Neural progenitor cell (in vitro differentiated cells): ENCODE measurements around the gene CCDC117. TPM values are rescaled to one million over a fixed set of nuclear protein-coding genes. Genes with fewer than 3 reads are reported as not detected.

Experiments
- DNase-seq: peaks from one replicate; pipeline ENCODE4 v3.0.0-alpha.2; 2016; ENCODE audit warnings: low spot score
- H2AFZ ChIP-seq: fragments of 200-600 bp; sonication (generic); replicated peaks from 2 replicates; pipeline ENCODE4 v1.6.1; 2016; ENCODE audit warnings: antibody characterized with exemption
- H3F3A ChIP-seq: fragments of 200-600 bp; sonication (generic); 2 replicates; pipeline ENCODE4 v1.6.1; 2016; ENCODE audit warnings: antibody characterized with exemption, low read depth
- H3K27ac ChIP-seq: fragments of 200-600 bp; sonication (generic); 2 replicates; pipeline ENCODE4 v1.5.1; 2016; ENCODE audit warnings: mild to moderate bottlenecking
- H3K27me3 ChIP-seq: fragments of 200-600 bp; sonication (generic); 2 replicates; pipeline ENCODE4 v1.6.1; 2016; ENCODE audit warnings: mild to moderate bottlenecking, moderate library complexity
- H3K36me3 ChIP-seq: fragments of 200-600 bp; sonication (generic); 2 replicates; pipeline ENCODE4 v1.5.1; 2016
- H3K4me1 ChIP-seq: fragments of 200-600 bp; sonication (generic); 2 replicates; pipeline ENCODE4 v1.6.1; 2016; ENCODE audit warnings: mixed run types
- H3K4me2 ChIP-seq: fragments of 200-600 bp; sonication (generic); 2 replicates; pipeline ENCODE4 v1.6.1; 2016
- H3K4me3 ChIP-seq: fragments of 200-600 bp; sonication (generic); 2 replicates; pipeline ENCODE4 v1.5.1; 2016
- H3K79me2 ChIP-seq: fragments of 200-600 bp; sonication (generic); 2 replicates; pipeline ENCODE4 v1.6.1; 2016; ENCODE audit warnings: low read depth
- H3K9ac ChIP-seq: fragments of 200-600 bp; sonication (generic); 2 replicates; pipeline ENCODE4 v1.6.1; 2016
- H3K9me3 ChIP-seq: fragments of 200-600 bp; sonication (generic); 2 replicates; pipeline ENCODE4 v1.5.1; 2016; ENCODE audit warnings: low read depth
- H4K20me1 ChIP-seq: fragments of 200-600 bp; sonication (generic); 2 replicates; pipeline ENCODE4 v1.6.1; 2016; ENCODE audit warnings: low read depth
- H3K27ac Mint-ChIP-seq: 3 replicates; pipeline ENCODE4 v1.8.0; 2021; ENCODE audit warnings: mixed read lengths
- H3K27me3 Mint-ChIP-seq: 2 replicates; pipeline ENCODE4 v1.8.0; 2022; ENCODE audit warnings: low read depth, mild to moderate bottlenecking, inconsistent platforms, moderate library complexity, mixed read lengths; ENCODE audit not compliant: insufficient read depth
- H3K36me3 Mint-ChIP-seq: 3 replicates; pipeline ENCODE4 v1.8.0; 2021; ENCODE audit warnings: mixed read lengths
- H3K4me1 Mint-ChIP-seq: 3 replicates; pipeline ENCODE4 v1.8.0; 2021; ENCODE audit warnings: mixed read lengths
- H3K4me3 Mint-ChIP-seq: 3 replicates; pipeline ENCODE4 v1.8.0; 2021; ENCODE audit warnings: mild to moderate bottlenecking, moderate library complexity, mixed read lengths
- H3K9me3 Mint-ChIP-seq: 3 replicates; pipeline ENCODE4 v1.8.0; 2020; ENCODE audit warnings: mixed read lengths
- CTCF ChIP-seq: fragments of 200-600 bp; sonication (generic); IDR thresholded peaks from 2 replicates; pipeline ENCODE4 v1.5.1; 2017; ENCODE audit warnings: antibody characterized with exemption, mild to moderate bottlenecking
- EZH2 ChIP-seq: fragments of 200-600 bp; sonication (generic); IDR thresholded peaks from 2 replicates; pipeline ENCODE4 v1.6.1; 2017; ENCODE audit warnings: antibody characterized with exemption, mild to moderate bottlenecking, moderate library complexity
- EZH2phosphoT487 ChIP-seq: fragments of 200-600 bp; sonication (generic); IDR thresholded peaks from 2 replicates; pipeline ENCODE4 v1.6.1; 2017; ENCODE audit warnings: antibody characterized with exemption
- total RNA-seq: library from RNA; depleted of rRNA; stranded (reverse); fragments of >200 nt; gene quantifications from 2 replicates; pipeline ENCODE4 v1.2.3, GENCODE V29; 2015; ENCODE audit warnings: low replicate concordance

Gene CCDC117
- total RNA-seq, 1 donor from 2014 or later, result 80.2 TPM

- peak; percentile 32 for DNase-seq
- H3K36me3 Mint-ChIP-seq, result peaks cover 29% of the 10 kb centered on the region
- H3K27ac Mint-ChIP-seq, result peak overlapping the region; percentile 24
- peak overlapping the region; percentile 86 for H3K4me3 ChIP-seq
- H3K9ac ChIP-seq, result peak overlapping the region; percentile 97
- H3K4me3 Mint-ChIP-seq, result peak overlapping the region; percentile 91
- H4K20me1 ChIP-seq, result peaks cover 21% of the 10 kb centered on the region
- no peaks in the 10 kb centered on the region for H3K36me3 ChIP-seq
- no peaks in the 10 kb centered on the region for H3K27me3 ChIP-seq
- H3K4me1 ChIP-seq, result peaks cover 20% of the 10 kb centered on the region
- H2AFZ ChIP-seq, result no peak overlapping the region
- H3K9me3 Mint-ChIP-seq, result no peaks in the 10 kb centered on the region
- H3K9me3 ChIP-seq, result no peaks in the 10 kb centered on the region
- H3K27ac ChIP-seq, result no peak overlapping the region
- H3K27me3 Mint-ChIP-seq, result peaks cover 3% of the 10 kb centered on the region
- peaks cover 35% of the 10 kb centered on the region for H3K4me1 Mint-ChIP-seq
- TF ChIP-seq EZH2phosphoT487 (no peak), EZH2 (no peak), CTCF (no peak)
- H3K79me2 ChIP-seq, result peaks cover 45% of the 10 kb centered on the region
- H3F3A ChIP-seq, result peaks cover 52% of the 10 kb centered on the region
- peak overlapping the region; percentile 95 for H3K4me2 ChIP-seq
These were observed 26.5 kb downstream of the CCDC117 start for GRCh38 chr22:28798810-28799605.

- peak overlapping the region; percentile 91 for H3K4me3 Mint-ChIP-seq
- TF ChIP-seq CTCF, result no peak
- TF ChIP-seq EZH2phosphoT487, result no peak
- TF ChIP-seq EZH2, result no peak
- H3K36me3 Mint-ChIP-seq, result peaks cover 23% of the 10 kb centered on the region
- Histone ChIP-seq H3K79me2 (peaks cover 45% of the 10 kb centered on the region), H2AFZ (peak overlapping the region; percentile 93), H3K4me2 (peak overlapping the region; percentile 95), H3K4me3 (peak overlapping the region; percentile 86), H3K9ac (peak overlapping the region; percentile 97), H3K27ac (peak overlapping the region; percentile 95), H3F3A (peaks cover 44% of the 10 kb centered on the region), H3K9me3 (no peaks in the 10 kb centered on the region), H4K20me1 (peaks cover 21% of the 10 kb centered on the region), H3K36me3 (no peaks in the 10 kb centered on the region), H3K27me3 (no peaks in the 10 kb centered on the region), H3K4me1 (peaks cover 20% of the 10 kb centered on the region)
- H3K27ac Mint-ChIP-seq, result peak overlapping the region; percentile 17
- H3K27me3 Mint-ChIP-seq, result peaks cover 3% of the 10 kb centered on the region
- DNase-seq, result peak; percentile 76
- peaks cover 35% of the 10 kb centered on the region for H3K4me1 Mint-ChIP-seq
- H3K9me3 Mint-ChIP-seq, result no peaks in the 10 kb centered on the region
These were observed 27.3 kb downstream of the CCDC117 start for GRCh38 chr22:28799606-28800307.

GRCh38 chr22:28800308-28801041, 28.0 kb downstream of the CCDC117 start, which contains the start of gene XBP1:
TSS of gene XBP1 (minus strand) at chr22:28800569.
- H3K4me2 ChIP-seq, result peak within 1 kb of the TSS; percentile 95
- H3K9ac ChIP-seq, result peak within 1 kb of the TSS; percentile 97
- peaks cover 45% of the 10 kb centered on the region for H3K79me2 ChIP-seq
- H3K4me1 ChIP-seq, result peaks cover 20% of the 10 kb centered on the region
- peak within 1 kb of the TSS; percentile 93 for H2AFZ ChIP-seq
- TF ChIP-seq EZH2phosphoT487 (no peak), CTCF (no peak), EZH2 (peak; percentile 46)
- H3F3A ChIP-seq, result peaks cover 37% of the 10 kb centered on the region
- peak within 1 kb of the TSS; percentile 100 for H3K27ac Mint-ChIP-seq
- no peaks in the 10 kb centered on the region for H3K27me3 ChIP-seq
- no peaks in the 10 kb centered on the region for H3K9me3 ChIP-seq
- peaks cover 21% of the 10 kb centered on the region for H4K20me1 ChIP-seq
- H3K4me3 ChIP-seq, result peak within 1 kb of the TSS; percentile 86
- H3K27me3 Mint-ChIP-seq, result peaks cover 3% of the 10 kb centered on the region
- peaks cover 17% of the 10 kb centered on the region for H3K36me3 Mint-ChIP-seq
- peak within 1 kb of the TSS; percentile 95 for H3K27ac ChIP-seq
- H3K4me3 Mint-ChIP-seq, result peak within 1 kb of the TSS; percentile 91
- DNase-seq, result peak; percentile 98
- no peaks in the 10 kb centered on the region for H3K36me3 ChIP-seq
- no peaks in the 10 kb centered on the region for H3K9me3 Mint-ChIP-seq
- peaks cover 36% of the 10 kb centered on the region for H3K4me1 Mint-ChIP-seq
